Loucy (cell line): Measurements from ENCODE around the gene DNM1.

Experiments used
- H2AFZ ChIP-seq: fragments of 200-600 bp; sonication (generic); 2 replicates; pipeline ENCODE4 v1.6.0; 2016; ENCODE audit warnings: antibody characterized with exemption, mild to moderate bottlenecking, low read length, moderate library complexity
- H3F3A ChIP-seq: fragments of 200-600 bp; 2 replicates; pipeline ENCODE4 v1.6.0; 2016; ENCODE audit warnings: antibody characterized with exemption, low read depth, mild to moderate bottlenecking
- H3K27me3 ChIP-seq: fragments of 200-600 bp; sonication (generic); 2 replicates; pipeline ENCODE4 v1.6.1; 2014; ENCODE audit warnings: low read length, mild to moderate bottlenecking; ENCODE audit not compliant: insufficient read depth, poor library complexity, severe bottlenecking
- H3K36me3 ChIP-seq: fragments of 200-600 bp; sonication (generic); 2 replicates; pipeline ENCODE4 v1.6.1; 2016; ENCODE audit warnings: low read length; ENCODE audit not compliant: insufficient read depth
- H3K4me1 ChIP-seq: fragments of 200-600 bp; sonication (generic); 2 replicates; pipeline ENCODE4 v1.5.1; 2014; ENCODE audit warnings: low read length, mild to moderate bottlenecking; ENCODE audit not compliant: insufficient read depth, poor library complexity, severe bottlenecking
- H3K4me2 ChIP-seq: fragments of 200-600 bp; sonication (generic); 2 replicates; pipeline ENCODE4 v1.6.0; 2014; ENCODE audit warnings: antibody characterized with exemption, low read length, low read depth, mild to moderate bottlenecking; ENCODE audit not compliant: poor library complexity, severe bottlenecking
- H3K4me3 ChIP-seq: fragments of 200-600 bp; sonication (generic); 2 replicates; pipeline ENCODE4 v1.5.1; 2014; ENCODE audit warnings: low read length, mild to moderate bottlenecking, mixed read lengths; ENCODE audit not compliant: poor library complexity, severe bottlenecking
- H3K79me2 ChIP-seq: fragments of 200-600 bp; sonication (generic); 2 replicates; pipeline ENCODE4 v1.6.1; 2014; ENCODE audit warnings: low read length; ENCODE audit not compliant: insufficient read depth
- H3K9ac ChIP-seq: fragments of 200-600 bp; sonication (generic); 2 replicates; pipeline ENCODE4 v1.6.0; 2014; ENCODE audit warnings: mild to moderate bottlenecking, low read depth, low read length, moderate library complexity; ENCODE audit not compliant: poor library complexity, severe bottlenecking
- H3K9me2 ChIP-seq: fragments of 200-600 bp; sonication (generic); replicated peaks from 2 replicates; pipeline ENCODE4 v1.6.1; 2016; ENCODE audit warnings: low read depth, low read length, mixed read lengths
- H3K9me3 ChIP-seq: fragments of 200-600 bp; sonication (generic); 2 replicates; pipeline ENCODE4 v1.6.1; 2014; ENCODE audit warnings: mild to moderate bottlenecking, antibody characterized with exemption, low read length, low read depth; ENCODE audit not compliant: insufficient read depth
- H4K20me1 ChIP-seq: fragments of 200-600 bp; sonication (generic); 2 replicates; pipeline ENCODE4 v1.6.0; 2014; ENCODE audit warnings: antibody characterized with exemption, low read length, mild to moderate bottlenecking; ENCODE audit not compliant: insufficient read depth, poor library complexity, severe bottlenecking
- EZH2phosphoT487 ChIP-seq: fragments of 200-600 bp; IDR thresholded peaks from 2 replicates; pipeline ENCODE4 v1.6.1; 2018; ENCODE audit warnings: antibody characterized with exemption, mild to moderate bottlenecking, moderate library complexity, borderline replicate concordance
- TF ChIP-seq, protein P1 (sequence below): fragments of 200-600 bp; sonication (generic); conservative IDR thresholded peaks from 2 replicates; pipeline ENCODE4 v1.5.1; 2014; ENCODE audit warnings: mild to moderate bottlenecking, antibody characterized with exemption, low read length

DNM1 gene

DNA sequence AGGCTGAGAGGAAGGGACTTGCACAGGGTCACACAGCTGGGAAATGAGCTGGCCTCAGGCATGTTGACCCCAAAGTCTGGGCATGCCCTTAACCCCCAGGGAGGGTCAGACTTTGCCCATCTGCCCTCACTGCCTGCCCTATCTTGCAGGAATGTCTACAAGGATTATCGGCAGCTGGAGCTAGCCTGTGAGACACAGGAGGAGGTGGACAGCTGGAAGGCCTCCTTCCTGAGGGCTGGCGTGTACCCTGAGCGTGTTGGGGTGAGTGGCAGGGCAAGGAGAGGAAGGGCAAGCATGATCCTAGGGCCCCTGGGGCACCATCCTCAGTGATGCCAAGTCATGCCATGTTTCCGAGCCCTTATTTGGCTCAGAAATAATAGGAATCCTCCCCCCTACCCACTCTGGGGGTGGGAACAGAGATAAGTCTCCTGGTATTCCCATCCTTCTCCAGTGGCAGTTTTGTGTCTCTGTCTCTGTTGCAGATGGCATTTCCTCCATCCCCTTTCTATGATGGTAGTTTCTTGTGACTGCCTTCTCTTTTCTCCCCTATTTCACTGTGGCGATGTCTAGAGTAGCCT lies 44.1 kb downstream of the DNM1 start:
- H3K36me3 ChIP-seq = no peaks in the 10 kb centered on the region
- H3K4me3 ChIP-seq = no peak overlapping the region
- no peaks in the 10 kb centered on the region for H3K79me2 ChIP-seq
- H3K4me1 ChIP-seq = peaks cover 46% of the 10 kb centered on the region
- TF ChIP-seq EZH2phosphoT487 = no peak
- TF ChIP-seq, protein P1, sequence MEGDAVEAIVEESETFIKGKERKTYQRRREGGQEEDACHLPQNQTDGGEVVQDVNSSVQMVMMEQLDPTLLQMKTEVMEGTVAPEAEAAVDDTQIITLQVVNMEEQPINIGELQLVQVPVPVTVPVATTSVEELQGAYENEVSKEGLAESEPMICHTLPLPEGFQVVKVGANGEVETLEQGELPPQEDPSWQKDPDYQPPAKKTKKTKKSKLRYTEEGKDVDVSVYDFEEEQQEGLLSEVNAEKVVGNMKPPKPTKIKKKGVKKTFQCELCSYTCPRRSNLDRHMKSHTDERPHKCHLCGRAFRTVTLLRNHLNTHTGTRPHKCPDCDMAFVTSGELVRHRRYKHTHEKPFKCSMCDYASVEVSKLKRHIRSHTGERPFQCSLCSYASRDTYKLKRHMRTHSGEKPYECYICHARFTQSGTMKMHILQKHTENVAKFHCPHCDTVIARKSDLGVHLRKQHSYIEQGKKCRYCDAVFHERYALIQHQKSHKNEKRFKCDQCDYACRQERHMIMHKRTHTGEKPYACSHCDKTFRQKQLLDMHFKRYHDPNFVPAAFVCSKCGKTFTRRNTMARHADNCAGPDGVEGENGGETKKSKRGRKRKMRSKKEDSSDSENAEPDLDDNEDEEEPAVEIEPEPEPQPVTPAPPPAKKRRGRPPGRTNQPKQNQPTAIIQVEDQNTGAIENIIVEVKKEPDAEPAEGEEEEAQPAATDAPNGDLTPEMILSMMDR = no peak
- no peak overlapping the region for H2AFZ ChIP-seq
- H3K9me3 ChIP-seq = no peaks in the 10 kb centered on the region
- H3F3A ChIP-seq = no peaks in the 10 kb centered on the region
- H3K9ac ChIP-seq = no peak overlapping the region
- no peaks in the 10 kb centered on the region for H4K20me1 ChIP-seq
- no peaks in the 10 kb centered on the region for H3K9me2 ChIP-seq
- no peak overlapping the region for H3K4me2 ChIP-seq
- no peaks in the 10 kb centered on the region for H3K27me3 ChIP-seq

- Histone ChIP-seq H3K4me2 (no peak overlapping the region), H3K4me3 (no peak overlapping the region), H3K9me2 (no peaks in the 10 kb centered on the region), H3K27me3 (no peaks in the 10 kb centered on the region), H3K9ac (no peak overlapping the region), H2AFZ (no peak overlapping the region), H4K20me1 (no peaks in the 10 kb centered on the region), H3F3A (no peaks in the 10 kb centered on the region), H3K36me3 (no peaks in the 10 kb centered on the region), H3K79me2 (no peaks in the 10 kb centered on the region), H3K4me1 (peaks cover 28% of the 10 kb centered on the region), H3K9me3 (no peaks in the 10 kb centered on the region)
- TF ChIP-seq, protein P1 = no peak
- no peak for TF ChIP-seq EZH2phosphoT487
These were observed 46.4 kb downstream of the DNM1 start for GRCh38 chr9:128249558-128249907.

GRCh38 chr9:128249908-128250838 lies 47.0 kb downstream of the DNM1 start:
- no peak overlapping the region for H3K4me3 ChIP-seq

More at GRCh38 chr9:128249908-128250838, 47.0 kb downstream of the DNM1 start:
- H3K27me3 ChIP-seq = no peaks in the 10 kb centered on the region
- H3K36me3 ChIP-seq = no peaks in the 10 kb centered on the region
- H3K9ac ChIP-seq = no peak overlapping the region
- no peaks in the 10 kb centered on the region for H3F3A ChIP-seq
- H2AFZ ChIP-seq = no peak overlapping the region
- TF ChIP-seq, protein P1 = no peak
- no peak for TF ChIP-seq EZH2phosphoT487
- H3K4me2 ChIP-seq = no peak overlapping the region
- H3K9me2 ChIP-seq = no peaks in the 10 kb centered on the region
- H3K79me2 ChIP-seq = no peaks in the 10 kb centered on the region
- H3K4me1 ChIP-seq = peaks cover 22% of the 10 kb centered on the region
- H3K9me3 ChIP-seq = no peaks in the 10 kb centered on the region
- H4K20me1 ChIP-seq = no peaks in the 10 kb centered on the region
